GM23248 (cell line): ENCODE measurements around the gene OR2Y1. TPM values are rescaled to one million over a fixed set of nuclear protein-coding genes. Genes with fewer than 3 reads are reported as not detected.

ENCODE experiments used
- DNase-seq: peaks from one replicate; pipeline ENCODE4 v3.0.0-alpha.2; 2015
- H2AFZ ChIP-seq: fragments of 200-600 bp; sonication (generic); 2 replicates; pipeline ENCODE4 v1.6.1; 2016; ENCODE audit warnings: antibody characterized with exemption
- H3F3A ChIP-seq: fragments of 200-600 bp; sonication (generic); 2 replicates; pipeline ENCODE4 v1.6.1; 2016; ENCODE audit warnings: mild to moderate bottlenecking, antibody characterized with exemption, mixed run types; ENCODE audit not compliant: insufficient read depth
- H3K27ac ChIP-seq: fragments of 200-600 bp; sonication (generic); 2 replicates; pipeline ENCODE4 v1.5.1; 2016; ENCODE audit warnings: mild to moderate bottlenecking
- H3K27me3 ChIP-seq: fragments of 200-600 bp; sonication (generic); replicated peaks from 2 replicates; pipeline ENCODE4 v1.6.1; 2016; ENCODE audit warnings: mild to moderate bottlenecking; ENCODE audit not compliant: insufficient read depth
- H3K36me3 ChIP-seq: fragments of 200-600 bp; sonication (generic); 2 replicates; pipeline ENCODE4 v1.6.1; 2016; ENCODE audit warnings: low read depth, mild to moderate bottlenecking
- H3K4me1 ChIP-seq: fragments of 200-600 bp; sonication (generic); 2 replicates; pipeline ENCODE4 v1.6.1; 2016; ENCODE audit warnings: mild to moderate bottlenecking; ENCODE audit not compliant: insufficient read depth
- H3K4me2 ChIP-seq: fragments of 200-600 bp; sonication (generic); one replicate; pipeline ENCODE4 v1.6.1; 2016; ENCODE audit warnings: mild to moderate bottlenecking; ENCODE audit not compliant: unreplicated experiment
- H3K4me3 ChIP-seq: fragments of 200-600 bp; sonication (generic); 2 replicates; pipeline ENCODE4 v1.5.1; 2016; ENCODE audit warnings: mild to moderate bottlenecking
- H3K79me2 ChIP-seq: fragments of 200-600 bp; sonication (generic); 2 replicates; pipeline ENCODE4 v1.6.1; 2016; ENCODE audit warnings: mild to moderate bottlenecking; ENCODE audit not compliant: insufficient read depth
- H3K9ac ChIP-seq: fragments of 200-600 bp; sonication (generic); 2 replicates; pipeline ENCODE4 v1.6.1; 2016; ENCODE audit warnings: mild to moderate bottlenecking
- H3K9me2 ChIP-seq: fragments of 200-600 bp; sonication (generic); 2 replicates; pipeline ENCODE4 v1.6.1; 2016; ENCODE audit warnings: mixed run types, mild to moderate bottlenecking, moderate library complexity; ENCODE audit not compliant: insufficient read depth
- H3K9me3 ChIP-seq: fragments of 200-600 bp; sonication (generic); one replicate; pipeline ENCODE4 v1.6.1; 2017; ENCODE audit warnings: low read depth
- H4K20me1 ChIP-seq: fragments of 200-600 bp; sonication (generic); 2 replicates; pipeline ENCODE4 v1.6.0; 2016; ENCODE audit not compliant: insufficient read depth
- EZH2 ChIP-seq: fragments of 200-600 bp; sonication (generic); IDR thresholded peaks from 2 replicates; pipeline ENCODE4 v1.6.1; 2018; ENCODE audit warnings: antibody characterized with exemption, mild to moderate bottlenecking; ENCODE audit not compliant: insufficient read depth, poor library complexity, severe bottlenecking
- EZH2phosphoT487 ChIP-seq: fragments of 200-600 bp; sonication (generic); IDR thresholded peaks from 2 replicates; pipeline ENCODE4 v1.6.1; 2018; ENCODE audit warnings: antibody characterized with exemption, moderate library complexity, mild to moderate bottlenecking, low read depth; ENCODE audit not compliant: insufficient read depth
- WGBS, 2 experiments: methylation state at CpG; one replicate each; pipeline ENCODE4 v1.1.6; 2015 to 2017; ENCODE audit warnings: low lambda C conversion rate in 2 of 2, low coverage in 1 of 2; ENCODE audit errors: missing lambda C conversion rate in 2 of 2; 5-methylcytosine and 5-hydroxymethylcytosine counted together
- in situ Hi-C: fragments of 300-500 bp; cut with MboI; formaldehyde crosslinking; loops from 2 replicates; pipeline ENCODE4 v1.15.0; 2020
- polyA plus RNA-seq: library from polyadenylated mRNA; unstranded; fragments of >200 nt; fragmentation: Nextera tagmentation; extraction: Ambion mirVana; gene quantifications from 2 replicates; pipeline ENCODE4 v1.2.1, GENCODE V29; 2016
- total RNA-seq: library from RNA; depleted of rRNA; stranded (reverse); fragments of >200 nt; shearing (Covaris generic); gene quantifications from 2 replicates; pipeline ENCODE4 v1.2.3, GENCODE V29; 2014

OR2Y1 gene
- total and polyA plus RNA-seq, 2 experiments from 2014 or later = not detected

DNA sequence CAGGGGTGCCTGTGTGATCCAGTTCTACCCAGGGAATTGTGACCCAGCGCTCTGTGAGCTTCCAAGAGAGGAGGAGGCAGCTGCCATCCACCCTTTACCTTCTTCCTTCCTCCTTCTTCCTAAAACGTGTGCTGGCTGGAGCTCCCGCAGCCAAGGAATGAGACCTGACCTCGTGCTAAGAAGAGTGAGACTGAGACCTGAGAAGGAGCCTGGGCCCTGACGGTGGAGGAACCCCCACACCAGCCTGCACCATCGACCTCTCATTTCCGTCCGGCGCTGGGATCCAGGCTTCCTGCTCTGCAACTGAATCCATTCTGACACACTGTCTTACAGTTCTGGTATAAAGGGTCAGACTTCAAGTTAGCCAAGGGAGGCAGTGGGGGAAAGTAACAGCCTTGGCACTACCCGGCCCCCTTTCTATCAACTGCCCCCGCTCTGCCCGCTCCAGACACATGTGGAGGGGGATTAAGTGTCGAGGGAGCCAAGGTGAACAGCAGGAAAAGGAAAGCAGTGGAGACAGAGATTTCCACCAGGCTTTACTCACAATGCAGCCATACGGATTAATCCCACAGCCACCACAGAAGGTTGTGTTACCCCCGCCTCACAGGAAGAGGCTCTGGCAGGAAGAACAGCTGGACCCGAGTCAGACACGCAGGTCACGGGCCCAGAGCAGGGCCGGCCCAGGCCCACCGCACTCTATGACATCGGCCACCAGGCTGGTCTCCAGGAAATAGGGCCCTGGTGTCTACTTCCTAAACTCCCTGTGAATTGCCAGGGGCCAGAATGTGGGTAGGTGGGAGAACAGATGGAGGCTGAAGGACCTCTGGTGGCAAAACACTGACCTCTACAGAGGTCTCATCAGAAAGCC, 46.9 kb upstream of the OR2Y1 start:
- H4K20me1 ChIP-seq = no peaks in the 10 kb centered on the region; the same call in 1 of the 2 replicates
- H3K4me1 ChIP-seq = peaks cover 31% of the 10 kb centered on the region
- H3K9me3 ChIP-seq = no peaks in the 10 kb centered on the region
- no peak for TF ChIP-seq EZH2
- no peak for TF ChIP-seq EZH2phosphoT487
- peak overlapping the region; percentile 57 for H2AFZ ChIP-seq
- peaks cover 12% of the 10 kb centered on the region; the same call in 1 of the 2 replicates for H3K36me3 ChIP-seq
- H3K27ac ChIP-seq = peak overlapping the region; percentile 98
- DNase-seq = peak; percentile 43
- in situ Hi-C loops = no loop called here
- WGBS, 2 experiments = 31 to 33% methylated on average over 20 to 21 of the region's 21 CpGs
- no peaks in the 10 kb centered on the region for H3K9me2 ChIP-seq
- H3K4me2 ChIP-seq = peak overlapping the region; percentile 91
- no peaks in the 10 kb centered on the region for H3K27me3 ChIP-seq
- H3F3A ChIP-seq = peaks cover 40% of the 10 kb centered on the region
- peak overlapping the region; percentile 82 for H3K9ac ChIP-seq
- peaks cover 52% of the 10 kb centered on the region for H3K79me2 ChIP-seq
- H3K4me3 ChIP-seq = no peak overlapping the region

DNA sequence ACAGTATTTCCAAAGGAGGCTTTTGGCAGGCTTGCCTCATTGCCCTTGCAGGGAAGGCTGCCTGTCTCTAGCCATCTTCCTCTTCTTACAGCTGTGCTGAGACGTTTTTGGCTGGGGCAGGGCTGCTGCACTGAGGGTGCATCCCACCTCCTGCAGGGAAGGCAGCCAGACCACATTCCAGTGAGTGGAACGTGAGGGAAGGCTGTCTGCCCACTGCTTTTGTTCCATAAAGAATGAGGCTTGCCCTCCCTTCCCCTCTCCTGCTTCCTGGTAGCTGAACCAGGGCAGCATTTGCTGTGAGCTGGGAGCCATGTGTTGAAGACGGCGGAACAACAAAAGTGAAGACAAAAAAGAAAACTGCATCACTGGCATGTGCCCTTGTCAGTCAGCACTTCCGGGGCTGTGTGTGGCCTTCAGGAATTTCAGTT, 46.0 kb upstream of the OR2Y1 start:
- Histone ChIP-seq H3K9ac (peak overlapping the region; percentile 82), H3K27ac (peak overlapping the region; percentile 98), H3K36me3 (peaks cover 6% of the 10 kb centered on the region; the same call in 1 of the 2 replicates), H3K4me1 (peaks cover 31% of the 10 kb centered on the region), H4K20me1 (no peaks in the 10 kb centered on the region; the same call in 1 of the 2 replicates), H3K9me2 (no peaks in the 10 kb centered on the region), H2AFZ (peak overlapping the region; percentile 57), H3F3A (peaks cover 40% of the 10 kb centered on the region), H3K4me2 (peak overlapping the region; percentile 91), H3K27me3 (no peaks in the 10 kb centered on the region), H3K79me2 (peaks cover 42% of the 10 kb centered on the region), H3K9me3 (no peaks in the 10 kb centered on the region), H3K4me3 (peak overlapping the region; percentile 59)
- TF ChIP-seq EZH2phosphoT487 = no peak
- no peak for TF ChIP-seq EZH2
- DNase-seq = peak; percentile 75
- in situ Hi-C loops = no loop called here
- 1 to 2% methylated on average over 5 of the region's 5 CpGs for WGBS, 2 experiments

DNA sequence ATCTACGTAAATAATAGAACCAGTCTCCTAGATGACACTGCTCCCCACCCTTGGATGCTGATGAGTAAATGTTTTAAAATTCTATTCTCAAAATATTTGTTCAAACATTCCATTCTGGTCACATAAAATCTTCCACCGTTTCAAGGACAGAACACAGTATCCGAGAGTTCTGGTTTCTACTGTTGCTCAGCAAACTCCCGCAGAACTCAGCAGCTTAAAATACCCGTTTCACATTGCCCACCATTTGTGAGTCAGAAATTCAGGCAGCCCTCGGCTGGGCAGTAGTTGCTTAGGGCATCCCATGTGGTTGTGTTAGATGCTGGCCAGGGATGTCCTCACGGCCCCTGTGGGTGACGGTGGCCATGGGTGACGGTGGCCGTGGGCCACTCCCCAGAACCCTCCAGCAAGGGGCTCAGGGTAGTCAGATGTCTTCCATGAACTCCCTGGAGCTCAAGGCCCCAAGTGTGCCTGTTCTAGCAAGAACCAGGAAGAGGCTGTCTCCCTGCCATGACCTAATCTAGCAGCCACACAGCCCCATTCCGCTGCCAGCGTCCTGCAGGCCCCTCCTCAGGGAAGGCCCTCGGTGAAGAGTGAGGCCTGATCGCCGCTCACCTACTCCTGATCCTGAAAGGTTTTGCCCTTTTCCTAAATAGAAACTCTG, 45.4 kb upstream of the OR2Y1 start:
- Histone ChIP-seq H3F3A (peaks cover 40% of the 10 kb centered on the region), H3K79me2 (peaks cover 37% of the 10 kb centered on the region), H3K27me3 (no peaks in the 10 kb centered on the region), H3K9me3 (no peaks in the 10 kb centered on the region), H4K20me1 (no peaks in the 10 kb centered on the region), H2AFZ (peak overlapping the region; percentile 57), H3K4me1 (peaks cover 31% of the 10 kb centered on the region), H3K4me2 (peak overlapping the region; percentile 91), H3K9ac (peak overlapping the region; percentile 82), H3K27ac (peak overlapping the region; percentile 98), H3K4me3 (peak overlapping the region; percentile 59), H3K36me3 (no peaks in the 10 kb centered on the region; the same call in 1 of the 2 replicates), H3K9me2 (no peaks in the 10 kb centered on the region)
- WGBS, 2 experiments = 2 to 4% methylated on average over 15 of the region's 15 CpGs
- in situ Hi-C loops = no loop called here
- no peak for TF ChIP-seq EZH2
- peak; percentile 93 for DNase-seq

DNA sequence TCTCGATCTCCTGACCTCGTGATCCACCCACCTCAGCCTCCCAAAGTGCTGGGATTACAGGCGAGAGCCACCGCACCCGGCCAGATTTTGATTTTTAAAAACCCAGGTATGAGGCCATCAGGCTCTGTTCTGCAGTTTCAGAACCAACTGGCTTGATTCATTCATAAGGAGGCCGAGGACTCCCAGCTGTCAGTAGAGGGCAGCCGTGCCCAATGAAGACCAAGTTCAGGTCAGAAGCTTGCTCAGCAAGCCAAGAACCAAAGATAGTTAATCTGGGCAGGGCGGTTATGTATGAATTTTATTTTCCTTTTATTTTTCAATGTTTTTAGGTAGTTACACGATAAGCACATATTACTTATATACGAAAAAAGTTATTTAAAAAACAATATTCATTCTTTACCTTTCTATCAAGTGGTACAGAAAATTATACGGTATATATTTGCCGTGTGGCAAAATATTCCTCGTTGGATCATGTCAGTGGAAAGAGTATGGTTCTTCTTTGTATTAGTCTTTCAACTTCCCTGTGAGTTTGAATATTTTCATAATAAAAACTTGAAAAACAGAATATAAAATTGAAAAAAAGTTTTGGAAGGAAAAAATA, 44.7 kb upstream of the OR2Y1 start:
- peak overlapping the region; percentile 91 for H3K4me2 ChIP-seq

More for the DNA sequence above, 44.7 kb upstream of the OR2Y1 start:
- Histone ChIP-seq H3K27ac (peak overlapping the region; percentile 98), H3K4me3 (peak overlapping the region; percentile 59), H3K9ac (peak overlapping the region; percentile 82), H3K4me1 (peaks cover 31% of the 10 kb centered on the region), H4K20me1 (no peaks in the 10 kb centered on the region), H3K9me3 (no peaks in the 10 kb centered on the region), H3F3A (peaks cover 40% of the 10 kb centered on the region), H3K27me3 (no peaks in the 10 kb centered on the region), H3K9me2 (no peaks in the 10 kb centered on the region), H2AFZ (peak overlapping the region; percentile 57; the same call in 1 of the 2 replicates), H3K79me2 (peaks cover 30% of the 10 kb centered on the region), H3K36me3 (no peaks in the 10 kb centered on the region; the same call in 1 of the 2 replicates)
- TF ChIP-seq EZH2 (no peak), EZH2phosphoT487 (no peak)
- in situ Hi-C loops = no loop called here
- WGBS, 2 experiments = 8 to 12% methylated on average over 13 of the region's 13 CpGs
- peak; percentile 94 for DNase-seq
